Esophagus squamous epithelium (tissue), 4 donors: Measurements from ENCODE around the gene PARD3B.

Experiments
- POLR2A ChIP-seq, 4 donors: fragments of 450-650 bp; IDR thresholded peaks; one replicate each; pipeline ENCODE4 v1.6.1; 2017; ENCODE audit warnings: antibody characterized with exemption in 4 of 4, mild to moderate bottlenecking in 4 of 4, moderate library complexity in 3 of 4
- TF ChIP-seq, protein P1 (sequence below), 6 experiments: fragments of 450-650 bp in 4 of 6; fragments of 200-600 bp in 2 of 6; sonication (generic) in 2 of 6; IDR thresholded peaks; one replicate each; pipeline ENCODE4 v1.5.1; 2016 to 2019; ENCODE audit warnings: antibody characterized with exemption in 6 of 6, mild to moderate bottlenecking in 4 of 6, moderate library complexity in 4 of 6

GRCh38 chr2:204796581-204796980 lies 251.3 kb downstream of the PARD3B start:
- TF ChIP-seq POLR2A (IDR thresholded peaks at IDR 0.05), result no peak
- TF ChIP-seq, protein P1, sequence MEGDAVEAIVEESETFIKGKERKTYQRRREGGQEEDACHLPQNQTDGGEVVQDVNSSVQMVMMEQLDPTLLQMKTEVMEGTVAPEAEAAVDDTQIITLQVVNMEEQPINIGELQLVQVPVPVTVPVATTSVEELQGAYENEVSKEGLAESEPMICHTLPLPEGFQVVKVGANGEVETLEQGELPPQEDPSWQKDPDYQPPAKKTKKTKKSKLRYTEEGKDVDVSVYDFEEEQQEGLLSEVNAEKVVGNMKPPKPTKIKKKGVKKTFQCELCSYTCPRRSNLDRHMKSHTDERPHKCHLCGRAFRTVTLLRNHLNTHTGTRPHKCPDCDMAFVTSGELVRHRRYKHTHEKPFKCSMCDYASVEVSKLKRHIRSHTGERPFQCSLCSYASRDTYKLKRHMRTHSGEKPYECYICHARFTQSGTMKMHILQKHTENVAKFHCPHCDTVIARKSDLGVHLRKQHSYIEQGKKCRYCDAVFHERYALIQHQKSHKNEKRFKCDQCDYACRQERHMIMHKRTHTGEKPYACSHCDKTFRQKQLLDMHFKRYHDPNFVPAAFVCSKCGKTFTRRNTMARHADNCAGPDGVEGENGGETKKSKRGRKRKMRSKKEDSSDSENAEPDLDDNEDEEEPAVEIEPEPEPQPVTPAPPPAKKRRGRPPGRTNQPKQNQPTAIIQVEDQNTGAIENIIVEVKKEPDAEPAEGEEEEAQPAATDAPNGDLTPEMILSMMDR (IDR thresholded peaks at IDR 0.05), result no peak
